Motor neuron (in vitro differentiated cells): ENCODE results near the gene SELENOT. TPM values are rescaled to one million over a fixed set of nuclear protein-coding genes. Genes with fewer than 3 reads are reported as not detected.
"Not testable (repeated sequence)": the region's sequence is repeated elsewhere in the genome, so short reads cannot be mapped to it uniquely, and the experiment has no call there.

Experiments used
- ATAC-seq, 8 experiments: fragments of 200-7000 bp; cut with Tn5 transposase; replicated peaks in 6 of 8; 2 replicates each; pipeline ENCODE4 v1.8.0; 2021; ENCODE audit warnings: mild to moderate bottlenecking in 8 of 8, moderate library complexity in 8 of 8
- H3K27ac ChIP-seq, 2 donors: fragments of 250-450 bp; sonication (Bioruptor Pico); 2 replicates each; pipeline ENCODE4 v1.9.0; 2021; ENCODE audit warnings: antibody characterized with exemption in 2 of 2, mild to moderate bottlenecking in 2 of 2, moderate library complexity in 1 of 2
- H3K4me1 ChIP-seq, 2 donors: fragments of 250-450 bp; sonication (Bioruptor Pico); replicated peaks in 1 of 2; 2 replicates each; pipeline ENCODE4 v1.6.1; 2021; ENCODE audit warnings: antibody characterized with exemption in 2 of 2, mild to moderate bottlenecking in 2 of 2, moderate library complexity in 1 of 2
- H3K4me3 ChIP-seq, 5 donors: fragments of 250-450 bp; sonication (Bioruptor Pico); 2 replicates each; pipeline ENCODE4 v1.9.0; 2021; ENCODE audit warnings: antibody characterized with exemption in 5 of 5, mild to moderate bottlenecking in 5 of 5, moderate library complexity in 4 of 5
- WGBS, 10 experiments: fragments of 450-650 bp; shearing (Covaris generic); methylation state at CpG; one replicate each; pipeline ENCODE4 v1.0.0; 2022; 5-methylcytosine and 5-hydroxymethylcytosine counted together
- in situ Hi-C, 9 experiments: fragments of 400-800 bp; cut with MboI; loops; one replicate each; pipeline ENCODE4 v1.15.0; 2021; ENCODE audit warnings: low sequenced_read_pairs in 9 of 9, low pct_unique_long_range_greater_than_20kb in 2 of 9; ENCODE audit not compliant: unreplicated experiment in 9 of 9
- total RNA-seq, 8 experiments: library from RNA; unstranded; fragments of 300-600 nt; gene quantifications; 2 replicates each; pipeline versions ENCODE4 v1.2.3 to v1.2.4, GENCODE V29; 2022

Gene SELENOT
- total RNA-seq, 8 experiments from 2014 or later = 36.5 to 113 (median 49.9) TPM

- no peak for ATAC-seq
- peaks cover 0 to 6% of the 10 kb centered on the region in 2 donors for H3K4me1 ChIP-seq
- in situ Hi-C loops = no loop called here
- H3K4me3 ChIP-seq = no peak overlapping the region
- no peak overlapping the region for H3K27ac ChIP-seq
- 96 to 100% (median 100%) methylated on average over 1 to 2 of the region's 2 CpGs; no CpG with 5 or more reads in 3 of the 10 experiments for WGBS, 10 experiments
Measured at GRCh38 chr3:150613034-150613433, 9.9 kb downstream of the SELENOT start.

- Histone ChIP-seq H3K4me1 (peaks cover 0 to 6% of the 10 kb centered on the region in 2 donors), H3K27ac (no peak overlapping the region), H3K4me3 (no peak overlapping the region)
- WGBS, 10 experiments = 44 to 100% (median 100%) methylated on average over 1 to 2 of the region's 2 CpGs
- no peak for ATAC-seq
- in situ Hi-C loops = no loop called here
Measured at GRCh38 chr3:150613709-150614480, 10.8 kb downstream of the SELENOT start.

DNA sequence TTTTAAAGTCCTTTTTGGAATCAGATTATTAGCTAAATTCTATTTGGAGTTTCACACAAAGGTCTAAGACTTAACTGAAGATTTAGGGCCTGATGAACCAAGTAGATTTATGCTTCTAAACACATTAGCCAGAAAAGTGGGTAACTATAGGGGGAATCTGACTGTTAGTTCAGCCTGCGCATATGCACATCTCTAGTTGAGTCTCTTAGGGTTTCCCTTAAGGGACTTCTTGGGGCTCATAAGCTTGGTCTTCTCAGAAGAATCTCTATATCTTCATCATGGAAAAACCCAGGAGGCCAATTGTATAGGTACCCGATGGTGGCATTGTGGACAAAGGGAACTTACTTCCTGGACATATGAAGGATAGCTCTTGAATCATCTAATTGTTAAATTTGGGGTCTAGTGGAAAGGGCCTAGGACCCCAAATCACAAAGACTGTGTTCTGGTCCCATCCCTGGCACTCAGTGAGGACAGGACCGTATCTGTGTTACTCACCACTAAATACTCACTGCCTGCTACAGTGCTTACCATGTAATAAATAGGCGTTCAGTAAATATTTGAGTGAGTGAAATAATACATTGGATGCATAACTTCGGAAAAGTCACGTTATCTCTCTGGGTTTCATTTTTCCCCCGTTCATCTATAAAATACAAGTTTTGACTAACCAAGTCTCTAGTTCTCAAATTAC is 17.0 kb downstream of the SELENOT start:
- H3K27ac ChIP-seq = no peak overlapping the region
- 80 to 100% (median 92%) methylated on average over 1 to 7 of the region's 7 CpGs for WGBS, 10 experiments
- H3K4me3 ChIP-seq = no peak overlapping the region
- H3K4me1 ChIP-seq = no peaks in the 10 kb centered on the region
- ATAC-seq = no peak
- in situ Hi-C loops = no loop called here

DNA sequence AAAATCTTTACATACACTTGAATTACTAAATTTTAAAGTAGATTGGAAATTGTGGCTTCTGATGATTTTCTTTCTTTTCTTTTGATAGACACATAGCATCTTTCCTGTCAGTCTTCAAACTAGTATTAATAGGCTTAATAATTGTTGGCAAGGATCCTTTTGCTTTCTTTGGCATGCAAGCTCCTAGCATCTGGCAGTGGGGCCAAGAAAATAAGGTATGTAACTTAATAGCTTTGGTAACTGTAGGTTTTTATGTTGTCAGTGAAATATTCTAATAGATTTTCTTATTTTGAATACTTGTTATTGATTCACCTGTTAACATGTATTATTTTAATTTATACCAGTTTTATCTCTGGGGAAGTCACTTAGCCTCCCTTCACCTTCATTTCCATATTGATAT is 19.8 kb downstream of the SELENOT start:
- H3K27ac ChIP-seq, ATAC-seq, in situ Hi-C loops, H3K4me1 ChIP-seq, H3K4me3 ChIP-seq: not testable (repeated sequence)

DNA sequence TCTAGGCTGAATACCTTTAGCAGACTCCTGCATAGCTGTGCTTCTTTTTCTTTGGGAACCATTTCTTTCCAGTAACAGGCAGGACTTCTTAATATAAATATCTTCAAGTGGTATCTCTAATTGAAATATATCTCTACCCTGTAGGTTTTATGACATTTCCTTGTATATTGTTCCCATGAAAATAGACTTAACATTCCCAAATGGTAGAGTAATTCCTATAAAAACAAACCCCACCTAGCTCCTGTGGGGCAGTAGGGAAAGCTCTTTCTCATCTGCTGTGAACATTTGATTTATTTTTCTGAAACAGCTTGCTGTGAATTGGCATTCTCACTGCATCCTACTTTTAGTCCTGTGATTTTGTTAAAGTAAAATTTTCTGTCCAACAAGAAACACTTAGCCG is 20.8 kb downstream of the SELENOT start:
- 60 to 100% (median 94%) methylated on average over 1 of the region's 1 CpG; no CpG with 5 or more reads in 2 of the 10 experiments for WGBS, 10 experiments
- in situ Hi-C loops = no loop called here
- ATAC-seq = no peak
- Histone ChIP-seq H3K4me1 (no peaks in the 10 kb centered on the region), H3K27ac (no peak overlapping the region), H3K4me3 (no peak overlapping the region)

DNA sequence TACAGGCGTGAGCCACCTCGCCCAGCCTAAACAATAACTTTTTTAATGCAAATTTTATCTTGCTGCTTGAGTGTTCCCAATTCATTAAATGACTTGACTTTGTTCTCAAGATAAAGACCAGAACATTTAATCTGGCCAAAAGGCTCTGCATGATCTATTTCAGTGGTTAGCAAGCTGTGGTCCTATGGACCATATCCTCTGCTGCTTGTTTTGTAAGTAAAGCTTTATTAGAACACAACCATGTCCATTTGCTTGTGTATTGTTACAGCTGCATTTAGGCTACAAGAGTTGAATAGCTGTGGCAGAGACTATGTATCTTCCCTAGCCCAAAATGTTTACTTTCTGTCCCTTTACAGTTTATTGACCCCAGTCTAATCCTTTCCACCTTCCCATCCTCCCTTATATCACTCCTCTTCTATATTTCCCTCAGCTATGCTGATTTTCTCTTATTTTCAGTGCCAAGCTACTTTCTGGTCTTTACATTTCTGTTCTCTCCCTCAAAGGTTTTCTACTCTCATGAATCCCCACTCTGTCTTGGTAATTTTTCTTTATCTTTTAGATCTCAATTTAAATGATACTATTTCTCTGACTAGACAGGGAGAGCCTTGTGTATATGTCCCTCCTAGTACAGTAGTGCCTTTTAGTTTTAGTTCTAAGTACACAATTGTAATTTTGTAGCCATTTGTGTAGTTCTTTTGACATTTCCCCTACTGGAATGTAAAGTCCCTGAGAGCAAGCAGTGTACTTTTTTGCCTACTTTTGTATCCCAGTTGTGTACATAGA is 23.2 kb downstream of the SELENOT start:
- in situ Hi-C loops = no loop called here
- 73 to 92% (median 86%) methylated on average over 1 to 2 of the region's 2 CpGs; no CpG with 5 or more reads in 6 of the 10 experiments for WGBS, 10 experiments

GRCh38 chr3:150627557-150627956 is 24.4 kb downstream of the SELENOT start:
- 71 to 100% (median 92%) methylated on average over 1 to 2 of the region's 2 CpGs; no CpG with 5 or more reads in 2 of the 10 experiments for WGBS, 10 experiments
- ATAC-seq = no peak
- Histone ChIP-seq H3K27ac (no peak overlapping the region), H3K4me3 (no peak overlapping the region), H3K4me1 (no peaks in the 10 kb centered on the region)
- in situ Hi-C loops = no loop called here

More for the DNA sequence above, 23.2 kb downstream of the SELENOT start:
- H3K4me3 ChIP-seq = no peak overlapping the region
- no peak for ATAC-seq
- no peaks in the 10 kb centered on the region for H3K4me1 ChIP-seq
- H3K27ac ChIP-seq = no peak overlapping the region

DNA sequence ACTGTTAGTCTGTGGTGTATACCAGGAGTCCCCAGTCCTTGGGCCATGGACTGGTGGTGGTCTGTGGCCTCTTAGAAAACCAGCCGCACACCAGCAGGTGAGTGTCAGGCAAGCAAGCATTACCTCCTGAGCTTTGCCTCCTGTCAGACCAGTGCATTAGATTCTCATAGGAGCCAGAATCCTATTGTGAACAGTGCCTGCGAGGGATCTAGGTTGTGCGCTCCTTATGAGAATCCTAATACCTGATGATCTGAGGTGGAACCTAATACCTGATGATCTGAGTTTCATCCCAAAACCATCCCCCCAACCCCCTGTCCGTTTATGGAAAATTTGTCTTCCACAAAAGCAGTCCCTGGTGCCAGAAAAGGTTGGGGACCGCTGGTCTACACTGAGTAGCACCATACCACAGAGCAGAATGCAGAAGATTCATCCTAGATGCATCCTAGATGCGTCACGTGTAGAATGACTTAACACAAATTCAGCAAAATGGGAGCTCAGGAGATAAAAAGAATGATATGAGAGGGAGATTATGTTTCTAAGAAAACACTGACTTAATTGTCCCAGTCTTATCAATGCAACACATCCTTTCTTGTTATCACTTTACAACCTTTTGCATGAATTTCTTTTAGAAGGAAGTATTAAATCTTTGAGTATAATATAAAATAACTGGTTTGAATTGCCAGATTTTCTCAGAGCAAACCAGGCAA is 28.5 kb downstream of the SELENOT start:
- H3K4me3 ChIP-seq = no peak overlapping the region
- ATAC-seq = no peak
- 92 to 100% (median 95%) methylated on average over 1 to 7 of the region's 7 CpGs; no CpG with 5 or more reads in 1 of the 10 experiments for WGBS, 10 experiments
- H3K27ac ChIP-seq = no peak overlapping the region
- in situ Hi-C loops = no loop called here
- no peaks in the 10 kb centered on the region for H3K4me1 ChIP-seq

DNA sequence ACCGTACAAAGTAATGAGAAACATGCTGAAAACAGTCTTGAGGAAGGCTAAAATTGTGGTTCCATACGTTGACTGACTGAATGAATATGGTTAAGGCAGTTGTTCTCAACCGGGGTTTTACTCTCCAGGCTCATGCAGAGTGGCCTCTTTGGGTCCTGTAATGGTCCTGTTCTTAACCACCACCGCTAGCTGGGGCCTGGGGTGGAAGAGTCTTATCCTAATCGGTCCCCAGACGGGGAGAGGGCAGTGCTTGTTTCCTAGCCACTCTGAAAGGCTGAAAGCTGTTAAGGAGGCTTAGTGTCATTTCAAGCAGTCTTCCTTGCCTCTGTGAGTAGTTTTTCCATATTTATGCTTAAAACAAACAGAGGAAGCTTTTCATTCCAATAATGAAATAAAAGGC is 32.0 kb downstream of the SELENOT start:
- H3K4me3 ChIP-seq = no peak overlapping the region
- no peak for ATAC-seq
- in situ Hi-C loops = no loop called here
- H3K4me1 ChIP-seq = no peaks in the 10 kb centered on the region
- no peak overlapping the region for H3K27ac ChIP-seq
- 37 to 80% (median 60%) methylated on average over 2 to 6 of the region's 6 CpGs; no CpG with 5 or more reads in 1 of the 10 experiments for WGBS, 10 experiments

- H3K4me3 ChIP-seq = no peak overlapping the region
- 67 to 100% (median 96%) methylated on average over 1 of the region's 1 CpG; no CpG with 5 or more reads in 6 of the 10 experiments for WGBS, 10 experiments
- ATAC-seq = no peak
- H3K4me1 ChIP-seq = no peaks in the 10 kb centered on the region
- in situ Hi-C loops = no loop called here
- no peak overlapping the region for H3K27ac ChIP-seq
Measured at GRCh38 chr3:150635526-150635925, 32.4 kb downstream of the SELENOT start.

DNA sequence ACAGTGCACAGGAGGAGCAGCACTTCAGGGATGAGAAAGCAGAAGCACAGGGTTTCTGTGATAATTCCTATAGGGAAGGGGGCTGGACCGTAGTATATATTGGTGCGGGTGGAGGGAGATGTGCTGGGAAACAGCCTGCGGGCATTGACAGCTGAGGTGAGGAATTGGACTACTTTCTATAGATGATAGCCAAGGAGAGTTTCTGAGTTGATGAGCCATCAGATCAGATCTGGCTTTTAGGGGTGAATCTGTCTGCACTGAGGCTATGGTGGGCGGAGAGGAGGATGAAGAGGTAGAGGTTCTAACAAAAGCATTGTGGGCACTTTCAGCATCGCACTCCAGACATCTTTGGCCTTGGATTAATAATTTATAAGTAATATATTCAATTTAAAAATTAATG is 33.1 kb downstream of the SELENOT start:
- Histone ChIP-seq H3K4me1 (no peaks in the 10 kb centered on the region), H3K27ac (no peak overlapping the region), H3K4me3 (no peak overlapping the region)
- in situ Hi-C loops = no loop called here
- 60 to 100% (median 100%) methylated on average over 1 to 5 of the region's 5 CpGs; no CpG with 5 or more reads in 3 of the 10 experiments for WGBS, 10 experiments
- no peak for ATAC-seq

- 35 to 94% (median 79%) methylated on average over 2 to 5 of the region's 5 CpGs for WGBS, 10 experiments
- H3K4me1 ChIP-seq = no peaks in the 10 kb centered on the region
- in situ Hi-C loops = no loop called here
- no peak overlapping the region for H3K27ac ChIP-seq
- ATAC-seq = no peak
- no peak overlapping the region for H3K4me3 ChIP-seq
Measured at GRCh38 chr3:150639262-150639661, 36.1 kb downstream of the SELENOT start.
